DOHH2 (cell line): ENCODE measurements around the gene CGNL1.

ENCODE experiments used
- H3F3A ChIP-seq: fragments of 200-600 bp; sonication (generic), shearing (Covaris generic); 2 replicates; pipeline ENCODE4 v1.6.0; 2016; ENCODE audit warnings: antibody characterized with exemption, mild to moderate bottlenecking; ENCODE audit not compliant: control insufficient read depth, insufficient read depth
- H3K27ac ChIP-seq: fragments of 200-600 bp; sonication (generic); 2 replicates; pipeline ENCODE4 v1.5.1; 2014; ENCODE audit warnings: low read depth, mild to moderate bottlenecking, low read length, moderate library complexity
- H3K27me3 ChIP-seq: fragments of 200-600 bp; sonication (generic); 2 replicates; pipeline ENCODE4 v1.6.1; 2014; ENCODE audit warnings: mild to moderate bottlenecking, low read length, mixed read lengths; ENCODE audit not compliant: control insufficient read depth
- H3K36me3 ChIP-seq: fragments of 200-600 bp; sonication (generic); 2 replicates; pipeline ENCODE4 v1.6.1; 2014; ENCODE audit warnings: mild to moderate bottlenecking, low read length, moderate library complexity, mixed read lengths; ENCODE audit not compliant: control insufficient read depth
- H3K4me1 ChIP-seq: fragments of 200-600 bp; sonication (generic); 2 replicates; pipeline ENCODE4 v1.6.1; 2014; ENCODE audit warnings: mild to moderate bottlenecking, low read length, mixed read lengths; ENCODE audit not compliant: control insufficient read depth
- H3K4me2 ChIP-seq: fragments of 200-600 bp; sonication (generic); 2 replicates; pipeline ENCODE4 v1.6.0; 2014; ENCODE audit warnings: mild to moderate bottlenecking, low read length, moderate library complexity
- H3K4me3 ChIP-seq: fragments of 200-600 bp; sonication (generic); 2 replicates; pipeline ENCODE4 v1.5.1; 2014; ENCODE audit warnings: mild to moderate bottlenecking, low read length, mixed read lengths
- H3K79me2 ChIP-seq: fragments of 200-600 bp; sonication (generic); 2 replicates; pipeline ENCODE4 v1.6.1; 2014; ENCODE audit warnings: mild to moderate bottlenecking, low read length, mixed read lengths; ENCODE audit not compliant: control insufficient read depth
- H3K9me2 ChIP-seq: fragments of 200-600 bp; sonication (generic); replicated peaks from 2 replicates; pipeline ENCODE4 v1.6.1; 2014; ENCODE audit warnings: mild to moderate bottlenecking, low read length, mixed read lengths; ENCODE audit not compliant: control insufficient read depth
- H3K9me3 ChIP-seq: fragments of 200-600 bp; sonication (generic); 2 replicates; pipeline ENCODE4 v1.6.1; 2014; ENCODE audit warnings: antibody characterized with exemption, low read length, mixed read lengths; ENCODE audit not compliant: control insufficient read depth, insufficient read depth
- H4K20me1 ChIP-seq: fragments of 200-600 bp; sonication (generic); 2 replicates; pipeline ENCODE4 v1.6.0; 2014; ENCODE audit warnings: low read depth, mild to moderate bottlenecking, antibody characterized with exemption, low read length, moderate library complexity; ENCODE audit not compliant: control insufficient read depth, insufficient read depth
- CTCF ChIP-seq: fragments of 200-600 bp; sonication (generic); IDR thresholded peaks from one replicate; pipeline ENCODE4 v1.5.1; 2014; ENCODE audit warnings: antibody characterized with exemption, mild to moderate bottlenecking, low read depth, low read length; ENCODE audit not compliant: poor library complexity, severe bottlenecking
- EZH2phosphoT487 ChIP-seq: fragments of 200-600 bp; sonication (generic); IDR thresholded peaks from 2 replicates; pipeline ENCODE4 v1.6.1; 2017; ENCODE audit warnings: borderline replicate concordance, mild to moderate bottlenecking, antibody characterized with exemption, low read length, moderate library complexity, mixed read lengths

CGNL1 gene

GRCh38 chr15:57575363-57575762 is 199.1 kb downstream of the CGNL1 start:
- no peaks in the 10 kb centered on the region for H3K36me3 ChIP-seq
- no peak overlapping the region for H3K4me3 ChIP-seq
- no peak for TF ChIP-seq CTCF
- TF ChIP-seq EZH2phosphoT487, result no peak
- no peaks in the 10 kb centered on the region for H3K27me3 ChIP-seq
- H3K4me2 ChIP-seq, result no peak overlapping the region
- H3K79me2 ChIP-seq, result no peaks in the 10 kb centered on the region
- H3K9me3 ChIP-seq, result no peaks in the 10 kb centered on the region
- H3K9me2 ChIP-seq, result no peaks in the 10 kb centered on the region
- no peaks in the 10 kb centered on the region for H3F3A ChIP-seq
- H3K4me1 ChIP-seq, result no peaks in the 10 kb centered on the region
- no peak overlapping the region for H3K27ac ChIP-seq
- H4K20me1 ChIP-seq, result no peaks in the 10 kb centered on the region

- Histone ChIP-seq H3K4me1 (no peaks in the 10 kb centered on the region), H3K36me3 (no peaks in the 10 kb centered on the region), H3K27ac (no peak overlapping the region), H4K20me1 (no peaks in the 10 kb centered on the region), H3K9me3 (no peaks in the 10 kb centered on the region), H3F3A (no peaks in the 10 kb centered on the region), H3K4me3 (no peak overlapping the region), H3K27me3 (no peaks in the 10 kb centered on the region), H3K9me2 (no peaks in the 10 kb centered on the region), H3K79me2 (no peaks in the 10 kb centered on the region), H3K4me2 (no peak overlapping the region)
- no peak for TF ChIP-seq CTCF
- TF ChIP-seq EZH2phosphoT487, result no peak
Observed at GRCh38 chr15:57578288-57578900, 202.1 kb downstream of the CGNL1 start.

GRCh38 chr15:57580428-57580827 is 204.1 kb downstream of the CGNL1 start:
- no peaks in the 10 kb centered on the region for H3K79me2 ChIP-seq
- H3K27ac ChIP-seq, result no peak overlapping the region
- no peaks in the 10 kb centered on the region for H3K36me3 ChIP-seq
- no peaks in the 10 kb centered on the region for H3K27me3 ChIP-seq
- H3K4me2 ChIP-seq, result no peak overlapping the region
- no peaks in the 10 kb centered on the region for H3K9me3 ChIP-seq
- no peaks in the 10 kb centered on the region for H3K9me2 ChIP-seq
- TF ChIP-seq EZH2phosphoT487 (no peak), CTCF (no peak)
- no peaks in the 10 kb centered on the region for H3K4me1 ChIP-seq
- no peaks in the 10 kb centered on the region for H4K20me1 ChIP-seq
- no peak overlapping the region for H3K4me3 ChIP-seq
- H3F3A ChIP-seq, result no peaks in the 10 kb centered on the region
